ENCODE measurements around the gene CSE1L. TPM values are rescaled to one million over a fixed set of nuclear protein-coding genes. Genes with fewer than 3 reads are reported as not detected.
A peak's percentile ranks its signal among the peaks of the same experiment; 100 is the strongest.
"Not testable (repeated sequence)": the region's sequence is repeated elsewhere in the genome, so short reads cannot be mapped to it uniquely, and the experiment has no call there.

CSE1L gene
- total RNA-seq, 2 experiments from 2014 or later, result 86.1 to 88.9 TPM

DNA sequence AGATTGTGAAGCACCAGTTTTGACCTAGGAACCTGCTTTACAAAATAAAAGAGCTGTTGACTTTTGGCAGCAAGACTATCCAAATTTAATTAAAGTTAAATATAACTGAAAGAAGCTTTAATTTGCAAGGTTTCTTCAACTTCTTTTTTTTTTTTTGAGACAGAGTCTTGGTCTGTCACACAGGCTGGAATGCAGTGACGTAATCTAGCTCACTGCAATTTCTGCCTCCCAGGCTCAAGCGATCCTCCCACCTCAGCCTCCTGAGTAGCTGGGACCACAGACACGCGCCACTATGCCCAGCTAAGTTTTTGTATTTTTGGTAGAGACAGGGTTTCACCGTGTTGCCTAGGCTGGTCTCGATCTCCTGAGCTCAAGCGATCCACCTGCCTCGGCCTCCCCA lies 13.7 kb upstream of the CSE1L start:
- peaks cover 19% of the 10 kb centered on the region for H3K36me3 Mint-ChIP-seq (ENCODE audit: low read depth)
- intact Hi-C loops (cut with micrococcal nuclease), result no loop called here
- CTCF ChIA-PET, result interaction anchor here (1.0 kb wide), 1 partner anchor 46 kb away, joined by 3 read pairs; no protein-coding TSS in a partner anchor

DNA sequence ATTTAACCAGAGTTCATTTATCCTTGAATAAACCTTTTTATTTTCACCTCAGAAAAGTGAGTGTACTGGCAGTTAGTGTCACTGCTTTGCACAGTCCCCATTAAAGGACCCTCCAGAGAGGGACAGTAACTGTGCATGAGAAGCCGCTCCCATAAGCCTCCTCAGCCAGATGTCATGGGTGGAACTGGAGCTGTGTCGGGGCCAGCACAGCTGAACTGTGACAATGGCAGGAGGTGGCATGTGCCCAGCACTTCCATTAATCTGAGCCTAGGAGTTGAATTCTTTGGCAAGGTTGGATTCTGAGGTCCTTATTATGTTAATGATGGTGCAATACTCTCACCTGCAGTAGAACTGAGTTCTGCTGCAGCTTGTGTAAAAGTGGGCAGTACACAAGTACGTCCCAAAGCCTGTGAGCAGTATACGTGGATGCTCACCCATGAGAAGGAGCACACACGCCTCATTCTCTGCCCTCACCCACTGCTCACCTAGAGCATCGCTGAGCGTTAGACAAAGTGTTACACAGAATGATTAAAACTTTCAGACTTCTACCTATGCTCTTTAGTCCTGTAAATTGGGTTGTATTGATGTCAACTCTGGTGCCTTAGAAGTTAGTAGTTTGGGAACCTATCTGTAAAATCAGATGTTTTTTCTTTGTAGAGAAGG lies 11.9 kb upstream of the CSE1L start:
- Mint-ChIP-seq H3K4me3 (no peak overlapping the region), H3K4me1 (ENCODE audit: low read depth) (peaks cover 10% of the 10 kb centered on the region), H3K9me3 (no peaks in the 10 kb centered on the region), H3K36me3 (ENCODE audit: low read depth) (peaks cover 16% of the 10 kb centered on the region), H3K27me3 (ENCODE audit: low read depth) (no peaks in the 10 kb centered on the region), H3K27ac (no peak overlapping the region)
- CTCF ChIA-PET, result no interaction called here
- intact Hi-C loops (cut with micrococcal nuclease), result no loop called here
- no peak for DNase-seq

More for the DNA sequence above, 13.7 kb upstream of the CSE1L start:
- Mint-ChIP-seq H3K4me3 (no peak overlapping the region), H3K9me3 (no peaks in the 10 kb centered on the region), H3K27me3 (ENCODE audit: low read depth) (no peaks in the 10 kb centered on the region), H3K27ac (no peak overlapping the region), H3K4me1 (ENCODE audit: low read depth) (peaks cover 3% of the 10 kb centered on the region)
- no peak for DNase-seq

DNA sequence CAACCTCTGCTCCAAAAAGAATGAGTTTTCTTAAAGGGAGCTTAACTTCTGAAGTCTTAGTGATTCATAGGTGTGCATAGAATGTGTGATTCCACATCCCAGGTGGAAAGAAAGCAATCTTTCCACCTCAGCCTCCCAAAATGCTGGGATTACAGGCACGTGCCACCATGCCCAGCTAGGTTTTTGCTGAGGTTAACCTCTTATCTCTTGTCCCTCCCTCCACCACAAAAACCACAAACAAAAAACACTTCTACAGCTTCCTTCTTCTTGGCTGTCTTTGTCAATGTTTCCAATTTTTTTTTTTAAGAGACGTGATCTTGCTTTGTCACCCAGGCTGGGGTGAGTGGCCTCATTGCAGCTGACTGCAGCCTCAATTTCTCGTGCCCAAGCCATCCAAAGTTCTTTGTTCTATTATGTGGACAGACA lies 8.1 kb upstream of the CSE1L start:
- Mint-ChIP-seq H3K27ac (no peak overlapping the region), H3K9me3 (no peaks in the 10 kb centered on the region), H3K4me1 (ENCODE audit: low read depth) (peaks cover 13% of the 10 kb centered on the region), H3K36me3 (ENCODE audit: low read depth) (peaks cover 12% of the 10 kb centered on the region), H3K4me3 (no peak overlapping the region), H3K27me3 (ENCODE audit: low read depth) (no peaks in the 10 kb centered on the region)
- CTCF ChIA-PET, result interaction anchor here (1.0 to 1.2 kb wide), 2 partner anchors 9 to 179 kb away, joined by 3 read pairs; no protein-coding TSS in a partner anchor
- DNase-seq, result peak; percentile 41
- intact Hi-C loops (cut with micrococcal nuclease), result no loop called here

DNA sequence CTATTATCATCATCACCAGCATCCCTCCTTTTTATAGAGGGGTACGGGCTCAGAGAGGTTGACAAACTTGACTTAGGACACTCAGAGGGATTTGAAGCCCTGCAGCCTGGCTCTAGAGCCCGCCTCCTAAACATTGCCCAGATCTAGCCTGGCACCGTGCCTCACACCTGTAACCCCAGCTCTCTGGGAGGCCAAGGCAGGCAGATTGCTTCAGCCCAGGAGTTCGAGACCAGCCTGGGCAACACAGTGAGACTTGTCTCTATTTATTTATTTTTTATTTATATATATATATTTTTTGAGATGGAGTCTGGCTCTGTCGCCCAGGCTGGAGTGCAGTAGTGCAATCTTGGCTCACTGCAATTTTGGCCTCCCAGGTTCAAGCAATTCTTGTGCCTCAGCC lies 6.3 kb upstream of the CSE1L start:
- intact Hi-C loops (cut with micrococcal nuclease), result no loop called here
- Mint-ChIP-seq H3K27me3 (ENCODE audit: low read depth) (no peaks in the 10 kb centered on the region), H3K36me3 (ENCODE audit: low read depth) (peaks cover 2% of the 10 kb centered on the region), H3K9me3 (no peaks in the 10 kb centered on the region), H3K4me3 (no peak overlapping the region), H3K4me1 (ENCODE audit: low read depth) (peaks cover 13% of the 10 kb centered on the region), H3K27ac (no peak overlapping the region)
- DNase-seq, result no peak
- CTCF ChIA-PET, result no interaction called here

DNA sequence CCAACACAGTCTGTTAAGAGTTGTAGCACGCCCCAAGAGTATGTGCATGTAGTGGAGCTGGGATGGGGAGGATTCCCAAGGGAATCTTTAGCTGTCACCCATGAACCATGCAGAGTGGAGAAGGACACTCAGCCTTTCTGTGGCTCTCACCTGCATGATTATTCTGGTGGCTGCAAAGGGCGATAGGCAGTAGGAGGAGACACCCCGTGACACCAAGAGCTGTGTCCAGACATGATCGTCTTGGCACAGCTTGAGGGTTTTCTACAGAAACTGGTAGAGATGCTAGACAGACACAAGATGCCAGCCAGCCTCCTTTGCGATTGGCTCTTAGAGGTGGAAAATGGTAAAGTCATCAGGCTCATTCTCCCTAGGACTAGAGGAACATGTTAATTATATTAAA lies 3.1 kb upstream of the CSE1L start:
- no peak for DNase-seq
- no peak overlapping the region for H3K27ac Mint-ChIP-seq
- no peaks in the 10 kb centered on the region for H3K9me3 Mint-ChIP-seq
- peaks cover 11% of the 10 kb centered on the region for H3K36me3 Mint-ChIP-seq (ENCODE audit: low read depth)
- peaks cover 23% of the 10 kb centered on the region for H3K4me1 Mint-ChIP-seq (ENCODE audit: low read depth)
- intact Hi-C loops (cut with micrococcal nuclease), result no loop called here
- H3K4me3 Mint-ChIP-seq, result no peak overlapping the region
- CTCF ChIA-PET, result no interaction called here
- no peaks in the 10 kb centered on the region for H3K27me3 Mint-ChIP-seq (ENCODE audit: low read depth)

DNA sequence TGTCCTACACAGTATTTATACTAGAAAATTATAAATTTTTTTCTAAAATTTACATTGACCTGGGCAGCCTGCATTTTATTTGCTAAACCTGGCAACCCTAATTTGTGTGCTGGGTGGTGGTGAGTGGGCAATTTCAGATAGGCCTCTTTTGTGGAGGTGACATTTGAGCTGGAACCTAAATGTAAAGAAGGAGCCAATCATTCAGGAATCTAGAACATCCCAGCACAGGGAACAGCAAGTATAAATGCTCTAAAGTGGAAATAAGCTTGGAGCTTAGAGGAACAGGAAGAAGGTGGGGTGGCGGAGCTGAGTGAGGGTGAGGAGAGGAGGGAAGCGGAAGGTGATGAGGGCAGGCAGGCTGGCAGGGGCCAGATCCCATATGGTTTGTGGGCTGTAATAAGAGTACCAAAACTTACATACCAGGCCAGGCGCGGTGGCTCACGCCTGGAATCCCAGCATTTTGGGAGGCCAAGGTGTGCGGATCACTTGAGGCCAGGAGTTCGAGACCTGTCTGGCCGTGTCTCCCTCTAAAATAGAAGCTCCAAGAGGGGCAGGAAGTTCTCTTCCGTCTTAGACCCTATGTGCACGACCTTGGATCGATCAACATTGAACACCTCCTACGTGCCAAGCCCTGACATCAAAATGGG lies 549 bp upstream of the CSE1L start:
- DNase-seq, result peak; percentile 51
- CTCF ChIA-PET, result interaction anchor here (0.6 to 0.9 kb wide), 2 partner anchors 108 to 172 kb away, joined by 3 to 4 read pairs; no protein-coding TSS in a partner anchor
- peak overlapping the region; percentile 99 for H3K27ac Mint-ChIP-seq
- peaks cover 32% of the 10 kb centered on the region for H3K4me1 Mint-ChIP-seq (ENCODE audit: low read depth)
- peaks cover 28% of the 10 kb centered on the region for H3K36me3 Mint-ChIP-seq (ENCODE audit: low read depth)
- no peaks in the 10 kb centered on the region for H3K27me3 Mint-ChIP-seq (ENCODE audit: low read depth)
- intact Hi-C loops (cut with micrococcal nuclease), result loop anchor here (1.0 to 5.0 kb wide), 7 partner anchors 121 to 283 kb away; partner anchors contain the start of genes ARFGEF2, DDX27 and ZNFX1
- H3K4me3 Mint-ChIP-seq, result peak overlapping the region; percentile 98
- no peaks in the 10 kb centered on the region for H3K9me3 Mint-ChIP-seq

DNA sequence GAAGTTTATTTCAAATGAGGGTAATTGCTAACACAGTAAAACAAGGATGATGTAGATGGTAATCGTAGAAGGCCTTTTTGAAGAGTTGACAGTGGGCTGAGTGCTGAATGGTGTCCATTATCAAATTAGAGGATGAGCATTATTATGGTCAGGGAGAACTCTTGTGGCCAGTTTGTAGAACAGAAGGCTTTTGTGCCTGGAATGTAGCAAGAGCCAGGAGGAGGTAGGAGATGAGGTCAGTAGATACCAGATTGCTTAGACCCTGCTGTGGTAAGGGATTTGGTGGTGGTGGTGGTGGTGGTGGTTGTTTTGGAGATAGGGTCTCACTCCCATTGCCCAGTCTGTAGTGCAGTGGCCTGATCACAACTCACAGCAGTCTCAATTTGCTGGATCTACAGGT lies 6.2 kb downstream of the CSE1L start:
- CTCF ChIA-PET, result no interaction called here
- Mint-ChIP-seq H3K27me3 (ENCODE audit: low read depth) (no peaks in the 10 kb centered on the region), H3K4me3 (no peak overlapping the region), H3K27ac (peak overlapping the region; percentile 50), H3K4me1 (ENCODE audit: low read depth) (peaks cover 64% of the 10 kb centered on the region), H3K36me3 (ENCODE audit: low read depth) (peaks cover 46% of the 10 kb centered on the region), H3K9me3 (no peaks in the 10 kb centered on the region)
- no peak for DNase-seq
- intact Hi-C loops (cut with micrococcal nuclease), result no loop called here

DNA sequence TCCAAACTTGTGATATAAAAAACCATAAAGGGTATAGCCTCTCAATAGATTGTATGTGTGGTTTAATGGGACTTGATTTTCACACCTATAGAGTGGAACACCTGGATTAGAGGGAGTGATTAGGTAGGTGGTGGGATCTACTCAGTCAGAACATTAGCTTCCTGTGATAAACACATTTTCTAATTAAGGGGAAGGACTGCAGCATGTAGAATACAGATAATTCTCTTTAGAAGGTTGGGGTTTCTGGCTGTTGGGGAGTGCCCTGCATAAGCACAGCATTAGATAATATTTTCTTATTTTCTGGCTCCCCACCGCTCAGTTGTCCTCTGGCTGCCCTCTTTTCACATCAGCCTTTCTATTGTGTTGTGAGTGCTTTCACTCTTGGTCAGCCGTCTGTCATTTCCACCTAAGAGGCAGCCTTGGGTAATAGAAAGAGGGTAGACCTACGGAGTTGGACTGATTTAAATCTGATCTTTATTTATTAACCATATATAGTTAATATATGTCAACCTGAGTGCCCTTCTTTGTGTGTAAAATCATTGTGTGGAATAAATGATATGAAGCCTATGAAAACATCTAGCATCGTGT lies 8.0 kb downstream of the CSE1L start:
- Mint-ChIP-seq H3K9me3 (no peaks in the 10 kb centered on the region), H3K27ac (no peak overlapping the region), H3K36me3 (ENCODE audit: low read depth) (peaks cover 37% of the 10 kb centered on the region), H3K4me3 (no peak overlapping the region), H3K4me1 (ENCODE audit: low read depth) (peaks cover 49% of the 10 kb centered on the region), H3K27me3 (ENCODE audit: low read depth) (no peaks in the 10 kb centered on the region)
- DNase-seq, result no peak
- intact Hi-C loops (cut with micrococcal nuclease), result no loop called here
- CTCF ChIA-PET, result no interaction called here

DNA sequence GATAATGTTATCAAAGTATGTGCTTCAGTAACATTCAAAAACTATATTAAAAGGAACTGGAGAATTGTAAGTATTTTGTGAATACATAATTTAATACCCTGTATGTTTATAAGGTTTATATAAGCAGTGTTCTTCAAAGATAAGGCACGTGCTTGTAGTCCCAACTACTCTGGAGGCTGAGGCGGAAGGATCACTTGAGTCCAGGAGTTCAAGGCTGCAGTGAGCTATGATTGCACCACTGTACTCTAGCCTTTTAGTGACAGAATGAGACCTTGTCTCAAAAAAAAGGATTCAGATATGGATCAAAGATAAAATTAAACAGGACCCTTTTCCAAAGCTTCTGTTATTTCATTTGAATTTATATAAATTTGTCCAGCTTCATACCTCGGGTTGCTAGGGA lies 17.2 kb downstream of the CSE1L start:
- no peaks in the 10 kb centered on the region for H3K9me3 Mint-ChIP-seq
- peaks cover 4% of the 10 kb centered on the region for H3K4me1 Mint-ChIP-seq (ENCODE audit: low read depth)
- CTCF ChIA-PET, result interaction anchor here (0.6 kb wide), 1 partner anchor 181 kb away, joined by 3 read pairs; no protein-coding TSS in a partner anchor
- no peak overlapping the region for H3K27ac Mint-ChIP-seq
- H3K36me3 Mint-ChIP-seq (ENCODE audit: low read depth), result peaks cover 41% of the 10 kb centered on the region
- no peak overlapping the region for H3K4me3 Mint-ChIP-seq
- intact Hi-C loops (cut with micrococcal nuclease), result no loop called here
- no peaks in the 10 kb centered on the region for H3K27me3 Mint-ChIP-seq (ENCODE audit: low read depth)
- DNase-seq, result no peak

DNA sequence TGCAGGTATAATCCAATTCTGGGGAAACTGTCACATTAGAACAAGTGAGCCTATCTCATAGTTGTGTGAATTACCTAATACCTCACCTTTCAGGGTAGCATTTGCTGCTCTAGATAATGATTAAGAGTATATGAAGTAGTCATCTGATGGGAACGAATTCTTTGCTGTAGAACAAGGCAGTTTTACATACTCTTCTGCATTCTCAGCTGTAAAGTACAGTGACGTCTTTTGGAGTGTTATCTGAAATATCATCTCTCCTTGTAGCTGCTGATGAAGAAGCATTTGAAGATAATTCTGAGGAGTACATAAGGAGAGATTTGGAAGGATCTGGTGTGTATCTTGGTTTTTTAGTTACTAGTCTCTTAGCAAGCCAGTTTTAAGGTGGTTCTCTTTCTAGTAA lies 28.4 kb downstream of the CSE1L start:
- no peak overlapping the region for H3K4me3 Mint-ChIP-seq
- no peaks in the 10 kb centered on the region for H3K27me3 Mint-ChIP-seq (ENCODE audit: low read depth)
- H3K4me1 Mint-ChIP-seq (ENCODE audit: low read depth), result peaks cover 7% of the 10 kb centered on the region
- no peaks in the 10 kb centered on the region for H3K9me3 Mint-ChIP-seq
- peak overlapping the region; percentile 67 for H3K27ac Mint-ChIP-seq
- peaks cover 38% of the 10 kb centered on the region for H3K36me3 Mint-ChIP-seq (ENCODE audit: low read depth)
- CTCF ChIA-PET, result interaction anchor here (0.6 kb wide), 1 partner anchor 79 kb away, joined by 3 read pairs; no protein-coding TSS in a partner anchor
- intact Hi-C loops (cut with micrococcal nuclease), result no loop called here
- DNase-seq, result no peak

DNA sequence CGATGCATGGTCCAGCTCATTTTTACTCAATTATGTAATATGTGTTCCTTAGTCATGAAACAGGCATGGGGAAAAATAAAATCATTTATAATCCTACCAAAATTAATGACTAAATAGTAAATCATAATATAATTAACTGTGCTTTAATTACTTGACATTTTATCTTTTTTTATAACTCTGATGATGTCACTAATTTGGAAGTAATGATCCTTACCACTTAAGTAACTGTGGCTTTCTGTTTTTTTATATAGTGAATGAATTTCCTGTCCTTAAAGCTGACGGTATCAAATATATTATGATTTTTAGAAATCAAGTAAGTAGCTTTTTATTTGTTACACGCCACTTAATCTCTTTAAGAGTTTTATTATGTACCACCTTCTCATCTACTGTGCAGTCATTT lies 32.2 kb downstream of the CSE1L start:
- intact Hi-C loops (cut with micrococcal nuclease), result no loop called here
- no peak overlapping the region for H3K4me3 Mint-ChIP-seq
- CTCF ChIA-PET, result interaction anchor here (0.6 to 1.3 kb wide), 3 partner anchors 46 to 543 kb away, joined by 3 to 7 read pairs (median 3); no protein-coding TSS in a partner anchor
- peaks cover 36% of the 10 kb centered on the region for H3K36me3 Mint-ChIP-seq (ENCODE audit: low read depth)
- no peaks in the 10 kb centered on the region for H3K27me3 Mint-ChIP-seq (ENCODE audit: low read depth)
- no peak for DNase-seq
- peaks cover 7% of the 10 kb centered on the region for H3K4me1 Mint-ChIP-seq (ENCODE audit: low read depth)
- no peak overlapping the region for H3K27ac Mint-ChIP-seq
- no peaks in the 10 kb centered on the region for H3K9me3 Mint-ChIP-seq

DNA sequence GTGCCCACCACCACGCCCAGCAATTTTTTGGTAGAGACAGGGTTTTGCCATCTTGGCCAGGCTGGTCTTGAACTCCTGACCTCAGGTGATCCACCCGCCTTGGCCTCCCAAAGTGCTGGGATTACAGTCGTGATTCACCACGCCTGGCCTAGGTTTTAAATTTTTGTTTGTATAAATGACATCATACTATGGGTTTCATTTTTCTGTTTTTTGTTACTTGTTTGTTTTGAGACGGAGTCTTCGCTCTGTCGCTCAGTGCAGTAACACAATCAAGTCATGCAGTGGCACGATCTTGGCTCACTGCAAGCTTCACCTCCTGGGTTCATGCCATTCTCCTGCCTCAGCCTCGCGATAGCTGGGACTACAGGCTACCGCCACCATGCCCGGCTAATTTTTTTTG lies 36.2 kb downstream of the CSE1L start:
- intact Hi-C loops (cut with micrococcal nuclease); DNase-seq; H3K27ac Mint-ChIP-seq; H3K27me3 Mint-ChIP-seq (ENCODE audit: low read depth); H3K4me3 Mint-ChIP-seq; H3K9me3 Mint-ChIP-seq; H3K4me1 Mint-ChIP-seq (ENCODE audit: low read depth): not testable (repeated sequence)
- H3K36me3 Mint-ChIP-seq (ENCODE audit: low read depth), result peaks cover 41% of the 10 kb centered on the region
- CTCF ChIA-PET, result interaction anchor here (0.6 kb wide), 2 partner anchors 31 to 98 kb away, joined by 3 to 5 read pairs; no protein-coding TSS in a partner anchor

Data from activated naive CD4-positive, alpha-beta T cell treated with anti-CD3 and anti-CD28 coated beads for 36 hours (primary cell).